IMR-90 (cell line): Measurements from ENCODE around the gene HHIP. TPM values are rescaled to one million over a fixed set of nuclear protein-coding genes. Genes with fewer than 3 reads are reported as not detected.

ENCODE experiments used
- ATAC-seq: fragments of 200-7000 bp; cut with Tn5 transposase; 2 replicates; pipeline ENCODE4 v1.9.1; 2020; ENCODE audit warnings: low read depth, mild to moderate bottlenecking, moderate library complexity
- BruUV-seq: library from RNA; stranded (reverse); fragments of 400-500 nt; replicated peaks from 2 replicates; lab custom pipeline; 2021; lab: Mats Ljungman, UMichigan
- CTCF ChIA-PET: fragments of 300-600 bp; formaldehyde crosslinking; extraction: SDS; loops from one replicate; lab custom pipeline; 2021; ENCODE audit warnings: antibody characterized with exemption; lab: Yijun Ruan, JAX
- POLR2A ChIA-PET: fragments of 300-600 bp; sonication (Branson Sonifier 250); formaldehyde crosslinking; loops from one replicate; lab custom pipeline; 2022; ENCODE audit warnings: antibody characterized with exemption; ENCODE audit not compliant: unreplicated experiment; lab: Charles Lee
- DNase-seq: peaks from one replicate; pipeline ENCODE4 v3.0.0; 2013
- H2AFZ ChIP-seq: replicated peaks from 2 replicates; pipeline ENCODE3; 2013; ENCODE audit warnings: low read length, mild to moderate bottlenecking; ENCODE audit not compliant: poor library complexity
- H2AK5ac ChIP-seq: 2 replicates; pipeline ENCODE4 v1.6.1; 2013; ENCODE audit warnings: low read depth, low read length, inconsistent platforms
- H2AK9ac ChIP-seq: replicated peaks from 2 replicates; pipeline ENCODE3; 2013; ENCODE audit warnings: mild to moderate bottlenecking, low read depth, low read length, moderate library complexity; ENCODE audit not compliant: poor library complexity
- H2BK120ac ChIP-seq: 2 replicates; pipeline ENCODE4 v1.6.1; 2013; ENCODE audit warnings: low read depth, low read length, inconsistent platforms
- H2BK15ac ChIP-seq: 3 replicates; pipeline ENCODE4 v1.6.1; 2013; ENCODE audit warnings: low read depth, low read length, inconsistent platforms
- H2BK20ac ChIP-seq: 2 replicates; pipeline ENCODE4 v1.6.1; 2013; ENCODE audit warnings: low read depth, mild to moderate bottlenecking, inconsistent platforms, low read length, moderate library complexity
- H2BK5ac ChIP-seq: 2 replicates; pipeline ENCODE4 v1.6.1; 2013; ENCODE audit warnings: mild to moderate bottlenecking, low read depth, low read length, inconsistent platforms; ENCODE audit not compliant: poor library complexity, severe bottlenecking
- H3K14ac ChIP-seq: replicated peaks from 2 replicates; pipeline ENCODE4 v1.6.1; 2013; ENCODE audit warnings: low read depth, low read length, inconsistent platforms
- H3K18ac ChIP-seq: 2 replicates; pipeline ENCODE4 v1.6.1; 2013; ENCODE audit warnings: low read depth, low read length, control low read depth
- H3K23ac ChIP-seq: 2 replicates; pipeline ENCODE4 v1.6.1; 2013; ENCODE audit warnings: low read depth, low read length, inconsistent platforms
- H3K27ac ChIP-seq: 2 replicates; pipeline ENCODE4 v1.5.1; 2013; ENCODE audit warnings: mild to moderate bottlenecking, control low read depth, low read length; ENCODE audit not compliant: insufficient read depth
- H3K27me3 ChIP-seq: 2 replicates; pipeline ENCODE4 v1.6.1; 2013; ENCODE audit warnings: low read length; ENCODE audit not compliant: control insufficient read depth, insufficient read depth
- H3K36me3 ChIP-seq: 2 replicates; pipeline ENCODE4 v1.6.1; 2013; ENCODE audit warnings: low read length, mixed read lengths; ENCODE audit not compliant: control insufficient read depth, insufficient read depth
- H3K4ac ChIP-seq: 2 replicates; pipeline ENCODE4 v1.6.1; 2013; ENCODE audit warnings: low read depth, low read length, inconsistent platforms
- H3K4me1 ChIP-seq: 2 replicates; pipeline ENCODE4 v1.6.1; 2013; ENCODE audit warnings: low read length, mixed read lengths; ENCODE audit not compliant: control insufficient read depth, insufficient read depth
- H3K4me2 ChIP-seq: 2 replicates; pipeline ENCODE4 v1.6.1; 2013; ENCODE audit warnings: low read depth, mild to moderate bottlenecking, control low read depth, low read length, moderate library complexity
- H3K4me3 ChIP-seq: 2 replicates; pipeline ENCODE4 v1.5.1; 2013; ENCODE audit warnings: low read depth, mild to moderate bottlenecking, control low read depth, low read length, moderate library complexity; ENCODE audit not compliant: insufficient read depth
- H3K56ac ChIP-seq: 2 replicates; pipeline ENCODE4 v1.6.1; 2013; ENCODE audit warnings: low read length, inconsistent platforms; ENCODE audit not compliant: insufficient read depth; ENCODE audit errors: extremely low read depth
- H3K79me1 ChIP-seq, 2 experiments: 2 replicates each; pipeline ENCODE4 v1.6.1; 2013; ENCODE audit warnings: low read length in 2 of 2, inconsistent platforms in 1 of 2, low read depth in 1 of 2
- H3K9ac ChIP-seq: 2 replicates; pipeline ENCODE4 v1.6.1; 2013; ENCODE audit warnings: low read depth, low read length, control low read depth
- H3K9me1 ChIP-seq: 2 replicates; pipeline ENCODE4 v1.6.1; 2013; ENCODE audit warnings: low read length, inconsistent platforms; ENCODE audit not compliant: insufficient read depth
- H3K9me3 ChIP-seq: 2 replicates; pipeline ENCODE4 v1.6.1; 2013; ENCODE audit warnings: low read length; ENCODE audit not compliant: control insufficient read depth, insufficient read depth
- H4K20me1 ChIP-seq: 2 replicates; pipeline ENCODE4 v1.6.1; 2013; ENCODE audit warnings: low read length, inconsistent platforms; ENCODE audit not compliant: insufficient read depth
- H4K5ac ChIP-seq: 2 replicates; pipeline ENCODE4 v1.6.1; 2013; ENCODE audit warnings: mild to moderate bottlenecking, low read depth, low read length, control low read depth
- H4K8ac ChIP-seq, 2 experiments: 2 replicates each; pipeline ENCODE4 v1.6.1; 2013; ENCODE audit warnings: low read depth in 2 of 2, low read length in 2 of 2, control low read depth in 1 of 2, inconsistent platforms in 1 of 2
- H4K91ac ChIP-seq: 2 replicates; pipeline ENCODE4 v1.6.1; 2013; ENCODE audit warnings: low read depth, low read length, inconsistent platforms; ENCODE audit not compliant: insufficient read depth
- BHLHE40 ChIP-seq: fragments of 150-350 bp; IDR thresholded peaks from 2 replicates; pipeline ENCODE4 v1.6.1; 2016; ENCODE audit warnings: mild to moderate bottlenecking, low read depth, low read length
- MXI1 ChIP-seq: IDR thresholded peaks from 2 replicates; pipeline ENCODE4 v1.6.1; 2012; ENCODE audit warnings: low read depth, mild to moderate bottlenecking, low read length, moderate library complexity, borderline replicate concordance
- NFE2L2 ChIP-seq: fragments of 150-350 bp; IDR thresholded peaks from 2 replicates; pipeline ENCODE4 v1.6.1; 2016; ENCODE audit warnings: low read depth, mild to moderate bottlenecking, low read length
- WGBS, 2 experiments: methylation state at CpG; one replicate each; pipeline versions ENCODE4 v1.1.5 to v1.1.7; 2013; ENCODE audit warnings: missing lambda C conversion rate in 2 of 2; ENCODE audit not compliant: insufficient read length in 1 of 2; ENCODE audit errors: extremely low coverage in 2 of 2; 5-methylcytosine and 5-hydroxymethylcytosine counted together
- dilution Hi-C: fragments of 300-500 bp; cut with HindIII; formaldehyde crosslinking; loops from one replicate; pipeline ENCODE4 v1.14.3; 2018; ENCODE audit warnings: low sequenced_read_pairs; ENCODE audit not compliant: unreplicated experiment
- in situ Hi-C: fragments of 300-500 bp; cut with MboI; formaldehyde crosslinking; loops from 3 replicates; pipeline ENCODE4 v1.14.3; 2019; ENCODE audit warnings: low sequenced_read_pairs, inconsistent platforms, mixed read lengths
- intact Hi-C: fragments of 100-400 bp; cut with micrococcal nuclease; formaldehyde crosslinking; loops from 2 replicates; pipeline ENCODE4 v1.10.0; 2022
- polyA plus RNA-seq, 3 experiments: library from polyadenylated mRNA; depleted of rRNA; stranded (reverse); fragments of >200 nt; gene quantifications; 2 replicates each; pipeline ENCODE4 v1.2.3, GENCODE V29; 2012; ENCODE audit warnings: low replicate concordance in 1 of 3
- total RNA-seq: library from RNA; depleted of rRNA; stranded (reverse); fragments of >200 nt; gene quantifications from 2 replicates; pipeline ENCODE4 v1.2.3, GENCODE V29; 2012

Gene HHIP
- total and polyA plus RNA-seq, 2 of the 4 experiments (the other 2 are of a cell fraction): 6.6 to 9.6 TPM

DNA sequence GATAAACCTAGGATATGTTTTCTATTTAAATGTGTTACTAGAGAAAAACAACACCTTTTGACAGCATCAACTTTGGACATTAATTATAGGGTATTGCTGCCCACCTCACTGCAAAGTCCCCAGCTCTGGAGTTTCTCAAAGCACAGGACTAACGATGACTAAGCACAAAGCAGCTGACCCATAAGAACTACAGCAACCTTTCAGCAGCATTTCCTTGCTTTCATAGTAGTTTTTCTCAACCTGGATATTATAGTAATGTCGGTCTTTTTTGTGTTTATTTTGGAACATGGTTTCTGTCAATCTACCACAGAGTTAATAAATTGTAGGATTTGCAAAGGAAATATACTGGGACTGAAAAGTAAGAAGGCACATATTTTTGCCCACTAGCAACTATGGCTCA lies 21.5 kb downstream of the HHIP start:
- Histone ChIP-seq H3K4ac (no peak overlapping the region), H3K9me3 (no peaks in the 10 kb centered on the region), H2AFZ (no peak overlapping the region), H3K56ac (no peak overlapping the region), H3K9ac (no peak overlapping the region), H3K23ac (no peak overlapping the region), H2AK5ac (no peak overlapping the region), H4K5ac (no peak overlapping the region), H3K4me2 (no peak overlapping the region), H3K36me3 (no peaks in the 10 kb centered on the region), H3K14ac (no peak overlapping the region), H4K91ac (no peak overlapping the region), H3K79me1 (no peaks in the 10 kb centered on the region), H3K9me1 (no peaks in the 10 kb centered on the region; the same call in 1 of the 2 replicates), H3K4me1 (peaks cover 4% of the 10 kb centered on the region), H4K8ac (no peak overlapping the region), H2BK20ac (no peak overlapping the region), H3K27me3 (no peaks in the 10 kb centered on the region), H3K18ac (no peak overlapping the region), H3K4me3 (no peak overlapping the region), H4K20me1 (no peaks in the 10 kb centered on the region), H3K27ac (no peak overlapping the region), H2BK5ac (no peak overlapping the region), H2BK120ac (no peak overlapping the region), H2BK15ac (no peak overlapping the region), H2AK9ac (no peak overlapping the region)
- dilution Hi-C loops: no loop called here
- no TSS peak for BruUV-seq
- WGBS, 2 experiments: no CpG with 5 or more reads among the region's 2 CpGs
- TF ChIP-seq NFE2L2 (peak; percentile 74), BHLHE40 (no peak), MXI1 (no peak)
- POLR2A ChIA-PET: no interaction called here
- intact Hi-C loops: no loop called here
- CTCF ChIA-PET: interaction anchor here (0.6 kb wide), 1 partner anchor 166 kb away, joined by 7 read pairs; no protein-coding TSS in a partner anchor
- DNase-seq (no peak), ATAC-seq (no peak)
- in situ Hi-C loops: no loop called here
